Measurements from ENCODE around the gene TMEM91. TPM values are rescaled to one million over a fixed set of nuclear protein-coding genes. Genes with fewer than 3 reads are reported as not detected.

The TMEM91 gene
- total and polyA plus RNA-seq, 2 of the 13 experiments (the other 11 are each of a cell fraction or from before 2014, with no cell fraction given): 6.3 to 10.3 TPM

DNA sequence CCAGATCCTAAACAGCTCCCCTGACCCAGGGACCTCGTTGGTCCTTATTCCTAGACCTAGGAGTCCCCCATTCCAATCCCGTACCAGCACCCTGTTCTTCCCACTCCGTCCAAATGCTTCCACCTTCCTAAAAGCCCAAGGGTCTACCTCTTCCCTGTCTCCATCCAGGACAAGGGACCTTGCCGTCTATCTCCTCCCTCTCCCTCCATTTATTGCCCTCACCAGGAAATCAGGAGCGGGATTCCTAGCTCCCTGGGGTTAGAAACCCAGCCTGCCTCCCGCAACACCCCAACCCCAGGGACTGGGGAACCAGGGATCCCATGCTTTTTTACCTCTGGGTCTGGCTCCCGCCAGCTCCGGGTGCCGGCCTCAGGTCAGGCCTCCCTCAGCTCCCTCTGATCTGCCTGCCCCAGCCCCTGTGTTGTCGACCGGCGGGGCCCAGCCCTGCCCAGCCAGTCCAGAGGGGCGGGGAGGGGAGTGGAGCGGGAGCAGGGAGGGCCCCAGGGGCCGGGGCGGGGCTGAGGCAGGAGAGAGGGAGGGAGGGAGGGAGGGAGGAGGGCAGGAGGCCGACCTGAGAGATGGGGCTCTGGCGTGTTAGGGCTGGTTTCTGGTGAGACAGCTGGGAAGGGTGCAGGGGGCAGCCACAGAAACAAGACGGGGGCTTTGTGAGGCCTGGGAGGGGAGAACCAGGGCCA, 50.8 kb downstream of the TMEM91 start, which contains the start of gene B3GNT8 (continued):
- TF ChIP-seq, protein P1, sequence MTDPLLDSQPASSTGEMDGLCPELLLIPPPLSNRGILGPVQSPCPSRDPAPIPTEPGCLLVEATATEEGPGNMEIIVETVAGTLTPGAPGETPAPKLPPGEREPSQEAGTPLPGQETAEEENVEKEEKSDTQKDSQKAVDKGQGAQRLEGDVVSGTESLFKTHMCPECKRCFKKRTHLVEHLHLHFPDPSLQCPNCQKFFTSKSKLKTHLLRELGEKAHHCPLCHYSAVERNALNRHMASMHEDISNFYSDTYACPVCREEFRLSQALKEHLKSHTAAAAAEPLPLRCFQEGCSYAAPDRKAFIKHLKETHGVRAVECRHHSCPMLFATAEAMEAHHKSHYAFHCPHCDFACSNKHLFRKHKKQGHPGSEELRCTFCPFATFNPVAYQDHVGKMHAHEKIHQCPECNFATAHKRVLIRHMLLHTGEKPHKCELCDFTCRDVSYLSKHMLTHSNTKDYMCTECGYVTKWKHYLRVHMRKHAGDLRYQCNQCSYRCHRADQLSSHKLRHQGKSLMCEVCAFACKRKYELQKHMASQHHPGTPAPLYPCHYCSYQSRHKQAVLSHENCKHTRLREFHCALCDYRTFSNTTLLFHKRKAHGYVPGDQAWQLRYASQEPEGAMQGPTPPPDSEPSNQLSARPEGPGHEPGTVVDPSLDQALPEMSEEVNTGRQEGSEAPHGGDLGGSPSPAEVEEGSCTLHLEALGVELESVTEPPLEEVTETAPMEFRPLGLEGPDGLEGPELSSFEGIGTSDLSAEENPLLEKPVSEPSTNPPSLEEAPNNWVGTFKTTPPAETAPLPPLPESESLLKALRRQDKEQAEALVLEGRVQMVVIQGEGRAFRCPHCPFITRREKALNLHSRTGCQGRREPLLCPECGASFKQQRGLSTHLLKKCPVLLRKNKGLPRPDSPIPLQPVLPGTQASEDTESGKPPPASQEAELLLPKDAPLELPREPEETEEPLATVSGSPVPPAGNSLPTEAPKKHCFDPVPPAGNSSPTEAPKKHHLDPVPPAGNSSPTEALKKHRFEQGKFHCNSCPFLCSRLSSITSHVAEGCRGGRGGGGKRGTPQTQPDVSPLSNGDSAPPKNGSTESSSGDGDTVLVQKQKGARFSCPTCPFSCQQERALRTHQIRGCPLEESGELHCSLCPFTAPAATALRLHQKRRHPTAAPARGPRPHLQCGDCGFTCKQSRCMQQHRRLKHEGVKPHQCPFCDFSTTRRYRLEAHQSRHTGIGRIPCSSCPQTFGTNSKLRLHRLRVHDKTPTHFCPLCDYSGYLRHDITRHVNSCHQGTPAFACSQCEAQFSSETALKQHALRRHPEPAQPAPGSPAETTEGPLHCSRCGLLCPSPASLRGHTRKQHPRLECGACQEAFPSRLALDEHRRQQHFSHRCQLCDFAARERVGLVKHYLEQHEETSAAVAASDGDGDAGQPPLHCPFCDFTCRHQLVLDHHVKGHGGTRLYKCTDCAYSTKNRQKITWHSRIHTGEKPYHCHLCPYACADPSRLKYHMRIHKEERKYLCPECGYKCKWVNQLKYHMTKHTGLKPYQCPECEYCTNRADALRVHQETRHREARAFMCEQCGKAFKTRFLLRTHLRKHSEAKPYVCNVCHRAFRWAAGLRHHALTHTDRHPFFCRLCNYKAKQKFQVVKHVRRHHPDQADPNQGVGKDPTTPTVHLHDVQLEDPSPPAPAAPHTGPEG (CRISPR knock-in tag; IDR thresholded peaks at IDR 0.05): no peak
- TF ChIP-seq, protein P2, sequence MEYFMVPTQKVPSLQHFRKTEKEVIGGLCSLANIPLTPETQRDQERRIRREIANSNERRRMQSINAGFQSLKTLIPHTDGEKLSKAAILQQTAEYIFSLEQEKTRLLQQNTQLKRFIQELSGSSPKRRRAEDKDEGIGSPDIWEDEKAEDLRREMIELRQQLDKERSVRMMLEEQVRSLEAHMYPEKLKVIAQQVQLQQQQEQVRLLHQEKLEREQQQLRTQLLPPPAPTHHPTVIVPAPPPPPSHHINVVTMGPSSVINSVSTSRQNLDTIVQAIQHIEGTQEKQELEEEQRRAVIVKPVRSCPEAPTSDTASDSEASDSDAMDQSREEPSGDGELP (IDR thresholded peaks at IDR 0.05; ENCODE audit: borderline replicate concordance, low read depth): no peak
- no peak for TF ChIP-seq ZNF703 (CRISPR knock-in tag; IDR thresholded peaks at IDR 0.05; ENCODE audit: borderline replicate concordance)
- TF ChIP-seq, protein P3, sequence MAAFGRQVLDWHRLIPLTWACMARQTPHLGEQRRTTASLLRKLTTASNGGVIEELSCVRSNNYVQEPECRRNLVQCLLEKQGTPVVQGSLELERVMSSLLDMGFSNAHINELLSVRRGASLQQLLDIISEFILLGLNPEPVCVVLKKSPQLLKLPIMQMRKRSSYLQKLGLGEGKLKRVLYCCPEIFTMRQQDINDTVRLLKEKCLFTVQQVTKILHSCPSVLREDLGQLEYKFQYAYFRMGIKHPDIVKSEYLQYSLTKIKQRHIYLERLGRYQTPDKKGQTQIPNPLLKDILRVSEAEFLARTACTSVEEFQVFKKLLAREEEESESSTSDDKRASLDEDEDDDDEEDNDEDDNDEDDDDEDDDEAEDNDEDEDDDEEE (CRISPR knock-in tag; IDR thresholded peaks at IDR 0.05): no peak
- no peak for TF ChIP-seq CENPT (CRISPR knock-in tag; IDR thresholded peaks at IDR 0.05; ENCODE audit: low read depth)
- TF ChIP-seq ELF3 (CRISPR knock-in tag; IDR thresholded peaks at IDR 0.05): 0 out of 2 replicates have a peak, but pooled peaks have one; percentile 14
- no peak for TF ChIP-seq ZC3H13 (CRISPR knock-in tag; IDR thresholded peaks at IDR 0.05)
- TF ChIP-seq RBM22 (optimal IDR thresholded peaks at IDR 0.05; ENCODE audit: low read length): no peak
- TF ChIP-seq, protein P4, sequence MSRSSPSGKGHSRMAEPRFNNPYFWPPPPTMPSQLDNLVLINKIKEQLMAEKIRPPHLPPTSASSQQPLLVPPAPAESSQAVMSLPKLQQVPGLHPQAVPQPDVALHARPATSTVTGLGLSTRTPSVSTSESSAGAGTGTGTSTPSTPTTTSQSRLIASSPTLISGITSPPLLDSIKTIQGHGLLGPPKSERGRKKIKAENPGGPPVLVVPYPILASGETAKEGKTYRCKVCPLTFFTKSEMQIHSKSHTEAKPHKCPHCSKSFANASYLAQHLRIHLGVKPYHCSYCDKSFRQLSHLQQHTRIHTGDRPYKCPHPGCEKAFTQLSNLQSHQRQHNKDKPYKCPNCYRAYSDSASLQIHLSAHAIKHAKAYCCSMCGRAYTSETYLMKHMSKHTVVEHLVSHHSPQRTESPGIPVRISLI (CRISPR knock-in tag; IDR thresholded peaks at IDR 0.05; ENCODE audit: borderline replicate concordance): no peak
- TF ChIP-seq CHD2 (IDR thresholded peaks at IDR 0.05; ENCODE audit: low read depth, low read length): no peak
- TF ChIP-seq, protein P5, sequence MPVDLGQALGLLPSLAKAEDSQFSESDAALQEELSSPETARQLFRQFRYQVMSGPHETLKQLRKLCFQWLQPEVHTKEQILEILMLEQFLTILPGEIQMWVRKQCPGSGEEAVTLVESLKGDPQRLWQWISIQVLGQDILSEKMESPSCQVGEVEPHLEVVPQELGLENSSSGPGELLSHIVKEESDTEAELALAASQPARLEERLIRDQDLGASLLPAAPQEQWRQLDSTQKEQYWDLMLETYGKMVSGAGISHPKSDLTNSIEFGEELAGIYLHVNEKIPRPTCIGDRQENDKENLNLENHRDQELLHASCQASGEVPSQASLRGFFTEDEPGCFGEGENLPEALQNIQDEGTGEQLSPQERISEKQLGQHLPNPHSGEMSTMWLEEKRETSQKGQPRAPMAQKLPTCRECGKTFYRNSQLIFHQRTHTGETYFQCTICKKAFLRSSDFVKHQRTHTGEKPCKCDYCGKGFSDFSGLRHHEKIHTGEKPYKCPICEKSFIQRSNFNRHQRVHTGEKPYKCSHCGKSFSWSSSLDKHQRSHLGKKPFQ (CRISPR knock-in tag; IDR thresholded peaks at IDR 0.05; ENCODE audit: insufficient replicate concordance): no peak
- no peak for TF ChIP-seq ZSCAN29 (CRISPR knock-in tag; conservative IDR thresholded peaks at IDR 0.05)
- TF ChIP-seq, protein P6, sequence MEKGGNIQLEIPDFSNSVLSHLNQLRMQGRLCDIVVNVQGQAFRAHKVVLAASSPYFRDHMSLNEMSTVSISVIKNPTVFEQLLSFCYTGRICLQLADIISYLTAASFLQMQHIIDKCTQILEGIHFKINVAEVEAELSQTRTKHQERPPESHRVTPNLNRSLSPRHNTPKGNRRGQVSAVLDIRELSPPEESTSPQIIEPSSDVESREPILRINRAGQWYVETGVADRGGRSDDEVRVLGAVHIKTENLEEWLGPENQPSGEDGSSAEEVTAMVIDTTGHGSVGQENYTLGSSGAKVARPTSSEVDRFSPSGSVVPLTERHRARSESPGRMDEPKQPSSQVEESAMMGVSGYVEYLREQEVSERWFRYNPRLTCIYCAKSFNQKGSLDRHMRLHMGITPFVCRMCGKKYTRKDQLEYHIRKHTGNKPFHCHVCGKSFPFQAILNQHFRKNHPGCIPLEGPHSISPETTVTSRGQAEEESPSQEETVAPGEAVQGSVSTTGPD (CRISPR knock-in tag; IDR thresholded peaks at IDR 0.05): no peak
- TF ChIP-seq, protein P7, sequence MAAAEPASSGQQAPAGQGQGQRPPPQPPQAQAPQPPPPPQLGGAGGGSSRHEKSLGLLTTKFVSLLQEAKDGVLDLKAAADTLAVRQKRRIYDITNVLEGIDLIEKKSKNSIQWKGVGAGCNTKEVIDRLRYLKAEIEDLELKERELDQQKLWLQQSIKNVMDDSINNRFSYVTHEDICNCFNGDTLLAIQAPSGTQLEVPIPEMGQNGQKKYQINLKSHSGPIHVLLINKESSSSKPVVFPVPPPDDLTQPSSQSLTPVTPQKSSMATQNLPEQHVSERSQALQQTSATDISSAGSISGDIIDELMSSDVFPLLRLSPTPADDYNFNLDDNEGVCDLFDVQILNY (CRISPR knock-in tag; conservative IDR thresholded peaks at IDR 0.05): no peak
- TF ChIP-seq HDAC6 (IDR thresholded peaks at IDR 0.05; ENCODE audit: low read depth, low read length): no peak

Measured in HepG2 (cell line).